DND-41 (cell line): ENCODE measurements around the gene NLRP6.

ENCODE experiments used
- EZH2 ChIP-seq: IDR thresholded peaks from 3 replicates; pipeline ENCODE4 v1.6.1; 2012; ENCODE audit warnings: borderline replicate concordance, low read depth, mild to moderate bottlenecking, moderate library complexity, low read length, inconsistent platforms; ENCODE audit not compliant: severe bottlenecking
- TF ChIP-seq, protein P1 (sequence below): IDR thresholded peaks from 2 replicates; pipeline ENCODE4 v1.5.1; 2012; ENCODE audit warnings: borderline replicate concordance, low read length, moderate library complexity, mild to moderate bottlenecking; ENCODE audit not compliant: poor library complexity, severe bottlenecking; ENCODE audit errors: extremely low read depth

DNA sequence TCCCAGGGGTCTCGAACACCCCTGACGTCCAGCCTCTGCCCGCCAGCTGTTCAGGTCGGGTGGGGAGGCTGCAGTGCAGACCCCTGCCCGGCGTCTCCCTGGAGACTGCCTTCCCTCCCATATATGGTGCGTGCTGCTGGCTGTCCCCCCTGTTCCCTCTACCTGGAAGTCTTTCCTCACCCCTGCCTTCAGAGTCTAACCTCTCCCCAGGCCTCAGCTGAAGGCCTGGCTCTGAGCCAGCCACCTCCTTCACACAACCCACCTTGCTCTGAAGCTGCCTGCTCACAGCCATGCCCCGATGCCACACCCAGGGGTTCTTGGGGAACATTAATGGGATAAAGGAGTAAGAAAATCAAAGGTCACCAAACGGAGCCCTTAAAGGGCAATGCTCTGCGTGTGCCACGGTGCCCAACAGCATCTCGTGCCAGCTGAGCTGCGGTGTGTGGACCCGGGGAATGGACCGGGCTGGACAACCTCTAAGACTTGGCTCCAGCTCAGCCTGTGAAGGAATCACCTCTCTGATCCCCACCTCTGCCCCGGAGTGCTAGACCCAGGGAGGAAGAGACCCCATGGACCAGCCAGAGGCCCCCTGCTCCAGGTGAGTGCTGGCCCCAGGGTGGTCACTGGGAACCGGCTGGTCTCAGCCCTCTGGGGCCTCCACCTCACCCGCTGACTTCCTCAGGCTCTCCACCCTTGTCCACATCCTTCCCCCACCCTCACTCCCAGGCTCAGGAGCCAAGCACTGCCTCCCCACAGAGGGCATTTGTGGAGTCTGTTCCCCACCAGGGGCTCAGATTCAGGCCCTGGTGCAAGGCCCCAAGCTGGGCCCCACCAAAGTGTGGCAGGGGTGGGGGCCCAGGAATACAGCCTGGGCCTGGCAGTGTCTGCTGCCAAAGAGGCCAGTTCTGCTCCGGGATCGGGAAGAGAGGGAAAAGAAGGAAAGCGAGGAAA lies at the start of gene NLRP6:
- TF ChIP-seq, protein P1, sequence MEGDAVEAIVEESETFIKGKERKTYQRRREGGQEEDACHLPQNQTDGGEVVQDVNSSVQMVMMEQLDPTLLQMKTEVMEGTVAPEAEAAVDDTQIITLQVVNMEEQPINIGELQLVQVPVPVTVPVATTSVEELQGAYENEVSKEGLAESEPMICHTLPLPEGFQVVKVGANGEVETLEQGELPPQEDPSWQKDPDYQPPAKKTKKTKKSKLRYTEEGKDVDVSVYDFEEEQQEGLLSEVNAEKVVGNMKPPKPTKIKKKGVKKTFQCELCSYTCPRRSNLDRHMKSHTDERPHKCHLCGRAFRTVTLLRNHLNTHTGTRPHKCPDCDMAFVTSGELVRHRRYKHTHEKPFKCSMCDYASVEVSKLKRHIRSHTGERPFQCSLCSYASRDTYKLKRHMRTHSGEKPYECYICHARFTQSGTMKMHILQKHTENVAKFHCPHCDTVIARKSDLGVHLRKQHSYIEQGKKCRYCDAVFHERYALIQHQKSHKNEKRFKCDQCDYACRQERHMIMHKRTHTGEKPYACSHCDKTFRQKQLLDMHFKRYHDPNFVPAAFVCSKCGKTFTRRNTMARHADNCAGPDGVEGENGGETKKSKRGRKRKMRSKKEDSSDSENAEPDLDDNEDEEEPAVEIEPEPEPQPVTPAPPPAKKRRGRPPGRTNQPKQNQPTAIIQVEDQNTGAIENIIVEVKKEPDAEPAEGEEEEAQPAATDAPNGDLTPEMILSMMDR: no peak
- TF ChIP-seq EZH2: no peak
